HepG2 (cell line): ENCODE measurements around the gene SEH1L.

Source experiments
- POLR2AphosphoS5 ChIP-seq: IDR thresholded peaks from 2 replicates; pipeline ENCODE4 v1.6.1; 2012; ENCODE audit warnings: low read depth, low read length
- TAF1 ChIP-seq: sonication (generic); formaldehyde crosslinking; IDR thresholded peaks from 2 replicates; pipeline ENCODE4 v1.4.0; 2020; ENCODE audit warnings: missing genetic modification reagents

DNA sequence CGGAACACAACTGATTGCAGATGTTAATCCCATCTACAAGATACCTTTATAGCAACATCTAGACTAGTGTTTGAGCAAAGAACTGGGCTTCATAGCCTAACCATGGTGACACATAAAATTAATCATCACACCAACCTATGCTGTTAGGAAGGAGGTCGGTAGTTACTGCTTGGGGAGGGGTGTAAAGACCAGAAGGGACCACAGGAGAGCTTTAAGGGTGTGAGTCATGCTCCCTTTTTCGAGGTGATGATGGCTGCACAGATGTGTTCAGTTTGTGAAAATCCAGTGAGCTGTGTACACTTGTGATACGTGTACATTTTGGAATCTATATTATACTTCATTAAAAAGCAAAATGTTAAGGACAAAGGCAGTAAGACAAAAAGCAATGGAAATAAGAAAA, 4.6 kb upstream of the SEH1L start:
- no peak for TF ChIP-seq TAF1 (CRISPR knock-in tag)
- TF ChIP-seq POLR2AphosphoS5: no peak
